Esophagus muscularis mucosa (tissue), 4 donors: ENCODE results near the gene ETFDH. TPM values are rescaled to one million over a fixed set of nuclear protein-coding genes. Genes with fewer than 3 reads are reported as not detected.

Experiments
- DNase-seq: peaks from one replicate; pipeline ENCODE4 v3.0.0-alpha.2; 2017; ENCODE audit errors: extremely low spot score
- H3K27ac ChIP-seq, 4 donors: fragments of 200-600 bp; sonication (generic); replicated peaks in 1 of 4; 1 replicate in 3 of 4; 2 replicates in 1 of 4; pipeline ENCODE4 v1.5.1; 2016 to 2019; ENCODE audit warnings: mild to moderate bottlenecking in 1 of 4
- H3K27me3 ChIP-seq, 4 donors: fragments of 200-600 bp; sonication (generic); one replicate each; pipeline versions ENCODE4 v1.5.1 to v1.6.0; 2016 to 2019
- H3K36me3 ChIP-seq, 4 donors: fragments of 200-600 bp; sonication (generic); one replicate each; pipeline ENCODE4 v1.5.1; 2016 to 2019
- H3K4me1 ChIP-seq, 4 donors: fragments of 200-600 bp; sonication (generic); one replicate each; pipeline ENCODE4 v1.5.1; 2016 to 2019
- H3K4me3 ChIP-seq, 4 donors: fragments of 200-600 bp; sonication (generic); 1 replicate in 2 of 4; 2 replicates in 2 of 4; pipeline ENCODE4 v1.5.1; 2016 to 2019; ENCODE audit warnings: mild to moderate bottlenecking in 4 of 4, moderate library complexity in 1 of 4
- H3K9me3 ChIP-seq, 4 donors: fragments of 200-600 bp; sonication (generic); 1 replicate in 3 of 4; 2 replicates in 1 of 4; pipeline ENCODE4 v1.5.1; 2016 to 2019
- EP300 ChIP-seq: sonication (generic); formaldehyde crosslinking; IDR thresholded peaks from one replicate; pipeline ENCODE4 v1.6.1; 2017; ENCODE audit warnings: antibody characterized with exemption
- POLR2A ChIP-seq: fragments of 450-650 bp; IDR thresholded peaks from one replicate; pipeline ENCODE4 v1.6.1; 2017; ENCODE audit warnings: antibody characterized with exemption, moderate library complexity, mild to moderate bottlenecking, low read depth
- POLR2AphosphoS5 ChIP-seq, 2 donors: sonication (generic); formaldehyde crosslinking; IDR thresholded peaks; one replicate each; pipeline ENCODE4 v1.6.1; 2017; ENCODE audit warnings: antibody characterized with exemption in 2 of 2
- WGBS: methylation state at CpG from one replicate; pipeline ENCODE4 v1.1.5; 2018; 5-methylcytosine and 5-hydroxymethylcytosine counted together
- intact Hi-C: fragments of 100-400 bp; cut with DNase I; formaldehyde crosslinking; loops from one replicate; pipeline ENCODE4 v1.15.1; 2023
- total RNA-seq, 4 donors: library from RNA; depleted of rRNA; stranded (reverse); fragments of >200 nt; gene quantifications; one replicate each; pipeline versions ENCODE4 v1.1.0 to v1.2.1, GENCODE V29; 2016
- TF ChIP-seq, protein P1 (sequence below), 3 experiments: fragments of 200-600 bp in 2 of 3; fragments of 450-650 bp in 1 of 3; sonication (generic) in 2 of 3; IDR thresholded peaks; one replicate each; pipeline ENCODE4 v1.5.1; 2017 to 2019; ENCODE audit warnings: antibody characterized with exemption in 3 of 3, mild to moderate bottlenecking in 2 of 3, moderate library complexity in 1 of 3

Gene ETFDH
- total RNA-seq, 4 donors from 2014 or later, result 33.4 to 40.1 (median 35.6) TPM

DNA sequence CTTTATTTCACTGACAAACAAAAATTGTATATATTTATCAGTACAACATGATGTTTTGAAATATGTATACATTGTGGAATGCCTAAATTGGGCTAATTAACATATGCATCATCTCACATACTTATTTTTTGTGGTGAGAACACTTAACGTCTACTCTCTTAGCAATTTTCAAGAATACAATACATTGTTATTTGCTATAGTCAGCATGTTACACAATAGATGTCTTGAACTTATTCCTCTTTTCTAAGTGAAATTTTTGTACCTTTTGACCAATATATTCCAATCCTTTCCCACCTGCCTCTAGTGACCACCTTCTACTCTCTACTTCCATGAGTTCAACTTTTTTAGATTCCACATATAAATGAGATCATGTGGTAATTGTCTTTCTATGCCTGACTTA lies 35.5 kb upstream of the ETFDH start:
- 81% methylated on average over 1 of the region's 1 CpG for WGBS
- no peak overlapping the region for H3K4me3 ChIP-seq
- no peak for DNase-seq
- H3K27me3 ChIP-seq, result no peaks in the 10 kb centered on the region
- H3K9me3 ChIP-seq, result no peaks in the 10 kb centered on the region
- no peaks in the 10 kb centered on the region for H3K36me3 ChIP-seq
- TF ChIP-seq POLR2AphosphoS5 (IDR thresholded peaks at IDR 0.05) (no peak), EP300 (no peak), POLR2A (no peak)
- TF ChIP-seq, protein P1, sequence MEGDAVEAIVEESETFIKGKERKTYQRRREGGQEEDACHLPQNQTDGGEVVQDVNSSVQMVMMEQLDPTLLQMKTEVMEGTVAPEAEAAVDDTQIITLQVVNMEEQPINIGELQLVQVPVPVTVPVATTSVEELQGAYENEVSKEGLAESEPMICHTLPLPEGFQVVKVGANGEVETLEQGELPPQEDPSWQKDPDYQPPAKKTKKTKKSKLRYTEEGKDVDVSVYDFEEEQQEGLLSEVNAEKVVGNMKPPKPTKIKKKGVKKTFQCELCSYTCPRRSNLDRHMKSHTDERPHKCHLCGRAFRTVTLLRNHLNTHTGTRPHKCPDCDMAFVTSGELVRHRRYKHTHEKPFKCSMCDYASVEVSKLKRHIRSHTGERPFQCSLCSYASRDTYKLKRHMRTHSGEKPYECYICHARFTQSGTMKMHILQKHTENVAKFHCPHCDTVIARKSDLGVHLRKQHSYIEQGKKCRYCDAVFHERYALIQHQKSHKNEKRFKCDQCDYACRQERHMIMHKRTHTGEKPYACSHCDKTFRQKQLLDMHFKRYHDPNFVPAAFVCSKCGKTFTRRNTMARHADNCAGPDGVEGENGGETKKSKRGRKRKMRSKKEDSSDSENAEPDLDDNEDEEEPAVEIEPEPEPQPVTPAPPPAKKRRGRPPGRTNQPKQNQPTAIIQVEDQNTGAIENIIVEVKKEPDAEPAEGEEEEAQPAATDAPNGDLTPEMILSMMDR (IDR thresholded peaks at IDR 0.05), result no peak
- H3K4me1 ChIP-seq, result no peaks in the 10 kb centered on the region
- intact Hi-C loops, result no loop called here
- no peak overlapping the region for H3K27ac ChIP-seq

DNA sequence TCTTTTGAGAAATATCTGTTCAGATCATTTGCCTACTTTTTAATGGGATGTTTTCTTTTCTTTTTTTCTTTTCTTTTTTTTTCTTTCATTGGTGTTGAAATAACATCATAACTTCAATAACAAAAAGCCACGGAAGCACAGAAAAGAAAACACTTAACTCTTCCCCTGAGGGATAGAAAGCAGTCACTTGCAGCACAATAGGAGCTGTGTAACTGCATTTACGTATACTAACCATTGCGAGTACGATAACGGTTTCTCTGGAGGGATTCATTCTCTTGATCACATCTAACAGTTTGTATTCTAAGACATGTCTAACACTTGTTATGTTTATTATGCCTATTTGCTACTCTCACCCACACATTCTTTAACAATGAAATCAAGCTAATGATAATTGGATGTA lies 27.7 kb upstream of the ETFDH start:
- H3K9me3 ChIP-seq, result no peaks in the 10 kb centered on the region
- TF ChIP-seq, protein P1 (IDR thresholded peaks at IDR 0.05), result no peak
- TF ChIP-seq EP300, result no peak
- TF ChIP-seq POLR2A, result no peak
- TF ChIP-seq POLR2AphosphoS5 (IDR thresholded peaks at IDR 0.05), result no peak
- no peaks in the 10 kb centered on the region for H3K4me1 ChIP-seq
- no peak overlapping the region for H3K4me3 ChIP-seq
- intact Hi-C loops, result no loop called here
- WGBS, result 78% methylated on average over 5 of the region's 5 CpGs
- H3K27ac ChIP-seq, result no peak overlapping the region
- no peaks in the 10 kb centered on the region for H3K27me3 ChIP-seq
- DNase-seq, result no peak
- no peaks in the 10 kb centered on the region for H3K36me3 ChIP-seq

DNA sequence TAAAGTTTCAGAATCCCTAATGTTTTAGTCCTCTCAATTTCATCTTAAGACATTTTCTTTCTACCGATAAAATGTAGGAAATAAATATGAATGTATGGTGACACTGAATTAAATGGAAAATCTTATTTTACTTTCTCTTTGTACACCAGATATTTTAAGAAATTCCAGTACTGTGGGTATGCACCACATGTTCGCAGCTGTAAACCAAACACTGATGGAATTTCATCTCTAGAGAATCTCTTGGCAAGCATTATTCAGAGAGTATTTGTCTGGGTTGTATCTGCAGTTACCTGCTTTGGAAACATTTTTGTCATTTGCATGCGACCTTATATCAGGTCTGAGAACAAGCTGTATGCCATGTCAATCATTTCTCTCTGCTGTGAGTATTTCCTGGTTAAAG lies 27.3 kb upstream of the ETFDH start:
- TF ChIP-seq POLR2A (no peak), EP300 (no peak), POLR2AphosphoS5 (IDR thresholded peaks at IDR 0.05) (no peak)
- TF ChIP-seq, protein P1 (IDR thresholded peaks at IDR 0.05), result no peak
- WGBS, result 62% methylated on average over 3 of the region's 3 CpGs
- no peaks in the 10 kb centered on the region for H3K4me1 ChIP-seq

DNA sequence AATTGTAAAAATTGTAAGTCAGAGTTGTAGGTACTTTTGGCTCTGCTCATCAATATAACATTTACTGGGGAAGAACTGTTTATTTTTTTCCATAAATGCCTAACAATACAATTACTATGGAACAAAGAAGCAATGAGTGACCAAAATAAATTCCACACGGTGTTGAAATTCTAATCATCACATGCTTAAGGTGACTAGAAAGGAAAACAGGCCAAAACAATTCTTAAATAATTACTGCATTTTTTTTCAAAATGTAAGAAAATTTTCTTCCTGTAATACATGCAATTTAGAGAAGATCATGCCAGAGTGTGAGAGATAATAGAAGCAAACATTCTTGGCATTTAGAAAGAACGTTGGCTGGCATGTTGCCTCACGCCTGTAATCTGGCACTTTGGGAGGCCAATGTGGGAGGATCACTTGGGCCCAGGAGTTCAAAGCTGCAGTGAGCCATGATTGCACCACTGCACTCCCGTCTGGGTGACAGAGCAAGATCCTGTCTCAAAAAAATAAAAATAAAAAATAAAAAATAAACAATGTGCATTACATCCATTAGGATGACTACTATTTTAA lies 22.9 kb upstream of the ETFDH start:
- H3K27me3 ChIP-seq, result no peaks in the 10 kb centered on the region
- H3K4me3 ChIP-seq, result no peak overlapping the region
- no peaks in the 10 kb centered on the region for H3K4me1 ChIP-seq
- 71% methylated on average over 4 of the region's 4 CpGs for WGBS
- H3K9me3 ChIP-seq, result no peaks in the 10 kb centered on the region
- TF ChIP-seq, protein P1 (IDR thresholded peaks at IDR 0.05), result no peak
- no peak for TF ChIP-seq EP300
- no peak for TF ChIP-seq POLR2AphosphoS5 (IDR thresholded peaks at IDR 0.05)
- TF ChIP-seq POLR2A, result no peak
- no peaks in the 10 kb centered on the region for H3K36me3 ChIP-seq
- intact Hi-C loops, result no loop called here
- DNase-seq, result no peak
- H3K27ac ChIP-seq, result no peak overlapping the region

More for the DNA sequence above, 27.3 kb upstream of the ETFDH start:
- no peak overlapping the region for H3K4me3 ChIP-seq
- H3K9me3 ChIP-seq, result no peaks in the 10 kb centered on the region
- no peaks in the 10 kb centered on the region for H3K36me3 ChIP-seq
- no peaks in the 10 kb centered on the region for H3K27me3 ChIP-seq
- no peak overlapping the region for H3K27ac ChIP-seq
- no peak for DNase-seq
- intact Hi-C loops, result no loop called here

DNA sequence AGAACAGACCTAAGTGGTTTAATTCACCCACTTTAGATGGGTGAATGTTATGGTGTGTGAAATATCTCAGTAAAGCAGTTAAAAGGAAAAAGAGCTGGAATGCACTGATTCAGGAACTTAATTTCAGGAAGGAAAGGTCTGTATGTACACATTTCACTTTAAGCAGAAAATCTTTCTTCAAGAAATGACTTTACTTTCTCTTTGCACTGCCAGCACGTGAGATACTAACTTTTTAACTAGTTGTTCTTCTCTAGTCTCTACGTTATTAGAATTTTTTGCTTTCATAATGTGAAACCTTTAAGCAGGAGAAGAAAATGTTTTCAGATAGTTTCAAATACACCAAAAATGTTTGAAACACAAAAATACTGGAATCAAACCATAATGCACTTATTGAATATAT lies 19.2 kb upstream of the ETFDH start:
- H3K4me3 ChIP-seq, result no peak overlapping the region
- no peaks in the 10 kb centered on the region for H3K9me3 ChIP-seq
- no peak for DNase-seq
- intact Hi-C loops, result no loop called here
- no peaks in the 10 kb centered on the region for H3K36me3 ChIP-seq
- H3K27ac ChIP-seq, result no peak overlapping the region
- peaks cover 0 to 3% (median 0%) of the 10 kb centered on the region in 4 donors for H3K27me3 ChIP-seq
- WGBS, result 7% methylated on average over 2 of the region's 2 CpGs
- TF ChIP-seq POLR2A (no peak), EP300 (no peak)
- TF ChIP-seq, protein P1 (IDR thresholded peaks at IDR 0.05), result no peak
- H3K4me1 ChIP-seq, result no peaks in the 10 kb centered on the region
